Gastrocnemius medialis (tissue), 4 donors: Measurements from ENCODE around the gene SARM1. TPM values are rescaled to one million over a fixed set of nuclear protein-coding genes. Genes with fewer than 3 reads are reported as not detected.

Source experiments
- ATAC-seq, 2 donors: fragments of 150-250 bp; one replicate each; pipeline ENCODE4 v1.9.1; 2016
- DNase-seq, 2 donors: peaks; one replicate each; pipeline ENCODE4 v3.0.0-alpha.2; 2019
- H3K27ac ChIP-seq, 4 donors: fragments of 200-600 bp; sonication (generic); 1 replicate in 1 of 4; 2 replicates in 3 of 4; pipeline ENCODE4 v1.5.1; 2016 to 2018; ENCODE audit warnings: mild to moderate bottlenecking in 2 of 4, moderate library complexity in 1 of 4
- H3K27me3 ChIP-seq, 3 donors: fragments of 200-600 bp; sonication (generic) in 2 of 3; 1 replicate in 1 of 3; 2 replicates in 2 of 3; pipeline versions ENCODE4 v1.5.1 to v1.6.0; 2016 to 2019; ENCODE audit warnings: mild to moderate bottlenecking in 1 of 3, moderate library complexity in 1 of 3
- H3K36me3 ChIP-seq, 2 donors: fragments of 200-600 bp; sonication (generic) in 1 of 2; one replicate each; pipeline ENCODE4 v1.5.1; 2017 to 2018
- H3K4me1 ChIP-seq, 2 donors: fragments of 200-600 bp; sonication (generic) in 1 of 2; one replicate each; pipeline ENCODE4 v1.5.1; 2016 to 2017; ENCODE audit warnings: mild to moderate bottlenecking in 2 of 2
- H3K4me3 ChIP-seq, 4 donors: fragments of 200-600 bp; sonication (generic) in 3 of 4; 1 replicate in 1 of 4; 2 replicates in 3 of 4; pipeline ENCODE4 v1.5.1; 2016 to 2019; ENCODE audit warnings: mild to moderate bottlenecking in 2 of 4
- H3K9me3 ChIP-seq, 3 donors: fragments of 200-600 bp; sonication (generic) in 2 of 3; 1 replicate in 1 of 3; 2 replicates in 2 of 3; pipeline ENCODE4 v1.5.1; 2016 to 2019
- CTCF ChIP-seq, 5 experiments: fragments of 450-650 bp in 3 of 5; fragments of 200-600 bp in 2 of 5; sonication (generic) in 2 of 5; IDR thresholded peaks in 4 of 5; conservative IDR thresholded peaks in 1 of 5; 1 replicate in 4 of 5; 2 replicates in 1 of 5; pipeline ENCODE4 v1.5.1; 2016 to 2019; ENCODE audit warnings: antibody characterized with exemption in 5 of 5, mild to moderate bottlenecking in 3 of 5, moderate library complexity in 3 of 5
- POLR2A ChIP-seq, 2 donors: fragments of 450-650 bp; IDR thresholded peaks; one replicate each; pipeline ENCODE4 v1.6.1; 2017; ENCODE audit warnings: antibody characterized with exemption in 2 of 2, mild to moderate bottlenecking in 2 of 2, moderate library complexity in 2 of 2
- in situ Hi-C, 4 donors: fragments of 200-750 bp; cut with MboI; loops; one replicate each; pipeline versions ENCODE4 v1.15.0 to v1.8.0; 2017; ENCODE audit warnings: low sequenced_read_pairs in 4 of 4
- intact Hi-C: fragments of 100-400 bp; cut with DNase I; formaldehyde crosslinking; loops from one replicate; pipeline ENCODE4 v1.15.1; 2023; ENCODE audit warnings: low total_unique reads
- microRNA-seq, 2 donors: library from miRNA; unstranded; fragments of <30 nt; microRNA quantifications; one replicate each; pipeline ENCODE4, GENCODE V29; 2016; ENCODE audit warnings: borderline replicate concordance in 2 of 2
- total RNA-seq, 4 donors: library from RNA; depleted of rRNA; stranded (reverse); fragments of >200 nt; gene quantifications; one replicate each; pipeline versions ENCODE4 v1.1.0 to v1.2.3, GENCODE V29; 2016

Gene SARM1
- total RNA-seq, 4 donors from 2014 or later = 0.78 to 1.9 (median 1.7) TPM

GRCh38 chr17:28446716-28447395 is 75.4 kb downstream of the SARM1 start:
- H3K27ac ChIP-seq = no peak overlapping the region
- H3K4me1 ChIP-seq = no peaks in the 10 kb centered on the region
- H3K4me3 ChIP-seq = no peak overlapping the region
- H3K9me3 ChIP-seq = no peaks in the 10 kb centered on the region
- H3K36me3 ChIP-seq = no peaks in the 10 kb centered on the region
- intact Hi-C loops (no loop called here), in situ Hi-C loops (loop anchor here in 1 of 4 donors (5.0 kb wide), 1 partner anchor 50 kb away; no protein-coding TSS in a partner anchor)
- no peak for DNase-seq
- no peak for TF ChIP-seq POLR2A (IDR thresholded peaks at IDR 0.05)
- no peak for TF ChIP-seq CTCF (IDR thresholded peaks at IDR 0.05 in 4 of 5, conservative IDR thresholded peaks at IDR 0.05 in 1 of 5)
- H3K27me3 ChIP-seq = peaks cover 0 to 3% (median 2%) of the 10 kb centered on the region in 3 donors
- no peak for ATAC-seq

- in situ Hi-C loops (loop anchor here in 1 of 4 donors (5.0 kb wide), 1 partner anchor 50 kb away; no protein-coding TSS in a partner anchor), intact Hi-C loops (no loop called here)
- no peak for DNase-seq
- TF ChIP-seq POLR2A (IDR thresholded peaks at IDR 0.05) = no peak
- TF ChIP-seq CTCF (IDR thresholded peaks at IDR 0.05 in 4 of 5, conservative IDR thresholded peaks at IDR 0.05 in 1 of 5) = no peak
- Histone ChIP-seq H3K4me1 (no peaks in the 10 kb centered on the region), H3K27ac (no peak overlapping the region), H3K4me3 (no peak overlapping the region), H3K9me3 (no peaks in the 10 kb centered on the region), H3K27me3 (peaks cover 0 to 3% (median 2%) of the 10 kb centered on the region in 3 donors), H3K36me3 (no peaks in the 10 kb centered on the region)
- no peak for ATAC-seq
Measured at GRCh38 chr17:28447396-28447760, 75.9 kb downstream of the SARM1 start.

- no peaks in the 10 kb centered on the region for H3K9me3 ChIP-seq
- H3K27ac ChIP-seq = no peak overlapping the region
- TF ChIP-seq POLR2A (IDR thresholded peaks at IDR 0.05) = no peak
- no peak for TF ChIP-seq CTCF (IDR thresholded peaks at IDR 0.05 in 4 of 5, conservative IDR thresholded peaks at IDR 0.05 in 1 of 5)
- no peak for DNase-seq
- ATAC-seq = no peak
- in situ Hi-C loops (loop anchor here in 1 of 4 donors (5.0 kb wide), 1 partner anchor 53 kb away; no protein-coding TSS in a partner anchor), intact Hi-C loops (no loop called here)
- no peaks in the 10 kb centered on the region for H3K36me3 ChIP-seq
- no peaks in the 10 kb centered on the region for H3K4me1 ChIP-seq
- no peak overlapping the region for H3K4me3 ChIP-seq
- peaks cover 0 to 2% (median 0%) of the 10 kb centered on the region in 3 donors for H3K27me3 ChIP-seq
Measured at GRCh38 chr17:28449859-28450258, 78.4 kb downstream of the SARM1 start.

Small RNA genes within 50 kb of the gene (microRNA-seq; reads per million reads assigned to microRNA genes)
- 0 to 0.85 reads per million in 2 donors for gene MIR4723

Other genes starting within 250 kb of the SARM1 start
- gene TMEM97, start 52.5 kb upstream of the SARM1 start, total RNA-seq = 1 to 10 TPM; 5.1 to 7.2 (median 6.6) TPM
- 10 to 100 TPM in 1 of 4 donors, 1 to 10 TPM in 3; 3.7 to 15.9 (median 4.9) TPM for gene IFT20, start 36.2 kb upstream of the SARM1 start, total RNA-seq
- 10 to 100 TPM; 18.8 to 36.5 (median 25.5) TPM for gene TNFAIP1, start 35.9 kb upstream of the SARM1 start, total RNA-seq
- 100 to 1,000 TPM; 217 to 281 (median 237) TPM for gene POLDIP2, start 14.2 kb upstream of the SARM1 start, total RNA-seq
- gene SEBOX, start 6.5 kb upstream of the SARM1 start, total RNA-seq = not detected
- gene VTN, start 1.4 kb upstream of the SARM1 start, total RNA-seq = 10 to 100 TPM in 1 of 4 donors, 1 to 10 TPM in 1, not detected in 2; 3.8 to 11.5 TPM
- 1 to 10 TPM; 1.9 to 3.5 (median 2.4) TPM for gene SLC46A1, start 34.5 kb downstream of the SARM1 start, total RNA-seq
- under 1 TPM in 1 of 4 donors, not detected in 3; 0.34 TPM for gene SLC13A2, start 102.0 kb downstream of the SARM1 start, total RNA-seq
- not detected for gene FOXN1, start 134.7 kb downstream of the SARM1 start, total RNA-seq
- gene UNC119, start 180.9 kb downstream of the SARM1 start, total RNA-seq = 10 to 100 TPM in 1 of 4 donors, 1 to 10 TPM in 3; 3.1 to 10.2 (median 6.3) TPM
- 10 to 100 TPM; 25.0 to 63.0 (median 50.0) TPM for gene PIGS, start 199.8 kb downstream of the SARM1 start, total RNA-seq
- 1 to 10 TPM in 3 of 4 donors, under 1 TPM in 1; 0.87 to 7.0 (median 3.3) TPM for gene ALDOC, start 205.2 kb downstream of the SARM1 start, total RNA-seq
- 1 to 10 TPM in 2 of 4 donors, under 1 TPM in 2; 0.41 to 1.5 (median 0.96) TPM for gene SPAG5, start 227.3 kb downstream of the SARM1 start, total RNA-seq
- gene RSKR, start 242.5 kb downstream of the SARM1 start, total RNA-seq = 10 to 100 TPM in 1 of 4 donors, 1 to 10 TPM in 3; 1.8 to 10.1 (median 2.8) TPM